ENCODE data around the gene ATP5PB.
A peak's percentile ranks its signal among the peaks of the same experiment; 100 is the strongest.

ATP5PB gene

GRCh38 chr1:111507411-111508201 is 58.3 kb downstream of the ATP5PB start:
- DNase-seq (ENCODE audit: low read depth) = peak; percentile 81

DNA sequence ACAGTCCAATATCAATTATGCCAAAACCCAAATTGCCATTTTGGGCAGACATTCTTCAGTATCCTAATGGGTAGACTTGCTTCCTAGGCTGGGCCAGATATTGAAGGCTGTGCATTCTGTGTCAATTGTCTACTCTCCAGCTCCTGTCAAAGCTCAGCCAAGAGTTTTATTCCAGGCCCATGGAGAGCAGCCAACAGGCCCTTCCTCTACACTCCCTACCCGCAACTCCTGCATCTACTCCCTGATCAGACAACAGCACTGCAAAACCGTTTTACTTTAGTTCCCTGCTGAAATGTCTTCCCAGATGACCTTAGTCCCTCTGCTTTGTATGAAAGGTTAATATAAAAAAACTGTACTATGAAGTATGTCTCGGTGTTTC is 60.7 kb downstream of the ATP5PB start:
- no peak for DNase-seq (ENCODE audit: low read depth)

- DNase-seq (ENCODE audit: low read depth) = no peak
Observed at GRCh38 chr1:111511370-111511769, 62.1 kb downstream of the ATP5PB start.
